HG02970 (cell line): ENCODE results near the gene A3GALT2.
"Not testable (repeated sequence)": the region's sequence is repeated elsewhere in the genome, so short reads cannot be mapped to it uniquely, and the experiment has no call there.

Source experiments
- ATAC-seq: cut with Tn5 transposase; IDR thresholded peaks from one replicate; pipeline ENCODE4 v1.9.1; 2021; ENCODE audit warnings: mild to moderate bottlenecking, moderate library complexity, moderate number of reproducible peaks; ENCODE audit not compliant: unreplicated experiment, low FRiP score

The A3GALT2 gene

GRCh38 chr1:33296082-33296458, 24.8 kb downstream of the A3GALT2 start:
- ATAC-seq: no peak

DNA sequence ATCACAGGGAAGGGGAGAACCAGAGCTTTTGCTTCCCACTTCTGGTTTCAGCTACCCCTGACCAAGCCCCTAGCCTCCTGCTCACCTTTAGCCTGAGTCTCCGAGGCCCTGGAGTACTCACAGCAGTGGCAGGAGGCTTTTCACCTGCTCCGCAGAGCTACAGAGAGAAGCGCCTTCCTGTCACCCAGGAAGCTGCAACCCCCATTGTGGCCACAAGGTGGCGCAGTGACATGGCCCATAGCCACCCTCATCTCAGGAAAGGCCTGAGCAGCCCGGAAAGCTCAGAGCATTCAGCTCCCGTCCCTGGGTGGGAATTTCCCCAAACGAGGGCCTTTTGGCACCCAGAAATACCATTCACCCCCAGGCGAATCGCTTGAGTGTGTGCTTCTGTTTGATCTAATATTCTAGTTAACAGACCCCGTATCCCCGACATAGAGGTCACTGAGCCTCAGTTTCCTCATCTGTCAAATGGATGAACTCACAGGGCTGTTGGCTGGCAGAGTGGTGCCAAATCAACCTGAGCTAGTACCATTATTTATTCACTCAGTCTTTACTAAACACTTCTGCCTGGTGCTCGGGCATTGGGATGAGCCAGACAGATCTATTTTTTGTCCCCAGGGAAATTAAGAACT, 25.3 kb downstream of the A3GALT2 start:
- ATAC-seq: no peak

DNA sequence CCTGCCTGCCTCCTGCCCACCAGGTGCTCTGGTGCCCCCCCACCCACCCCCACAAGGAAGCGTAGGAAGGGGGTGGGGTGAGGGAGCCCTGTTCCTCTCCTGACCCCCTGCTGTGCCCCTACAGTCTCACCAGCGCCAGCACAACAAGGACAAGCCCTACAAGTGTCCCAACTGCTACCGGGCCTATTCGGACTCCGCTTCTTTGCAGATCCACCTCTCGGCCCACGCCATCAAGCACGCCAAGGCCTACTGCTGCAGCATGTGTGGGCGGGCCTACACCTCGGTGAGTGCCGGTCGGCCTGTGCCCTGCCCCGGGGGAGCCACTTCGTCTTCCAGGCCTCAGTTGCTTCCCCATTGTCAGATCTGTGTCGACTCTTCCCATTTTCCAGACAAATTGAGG, 25.9 kb downstream of the A3GALT2 start:
- ATAC-seq: no peak

- ATAC-seq: no peak
Observed at GRCh38 chr1:33294071-33295010, 26.6 kb downstream of the A3GALT2 start.

DNA sequence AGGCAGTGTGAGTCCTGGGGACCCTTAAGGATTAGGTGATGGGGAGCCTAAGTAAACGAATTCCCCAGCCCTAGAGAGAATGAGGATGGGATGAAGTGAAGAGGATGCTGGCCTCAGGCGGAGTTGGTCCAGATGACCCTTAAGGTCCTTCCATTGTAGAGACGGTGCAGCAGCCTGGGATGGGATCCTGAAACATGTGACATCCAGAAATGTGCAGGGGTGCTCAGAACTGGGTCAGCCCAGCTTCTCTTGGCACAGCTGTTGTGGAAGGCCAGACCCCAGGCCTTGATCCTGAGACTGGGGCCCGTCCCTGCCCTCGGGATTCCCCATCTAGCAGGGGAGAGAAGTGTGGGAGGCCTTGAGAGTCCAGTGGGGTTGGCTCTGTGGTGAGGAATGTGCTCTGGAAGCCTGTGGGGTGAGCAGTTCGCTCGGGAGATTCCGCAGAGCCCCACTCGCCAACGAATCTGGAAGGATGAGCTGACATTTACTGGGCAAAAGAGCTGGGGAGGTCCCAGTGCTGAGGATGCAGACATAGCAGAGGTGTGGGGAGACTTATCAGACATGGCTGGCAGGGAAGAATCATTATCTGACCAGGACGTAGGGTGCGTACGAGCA, 28.1 kb downstream of the A3GALT2 start:
- no peak for ATAC-seq

- not testable (repeated sequence) for ATAC-seq
Observed at GRCh38 chr1:33290615-33291014, 30.3 kb downstream of the A3GALT2 start.

- ATAC-seq: no peak
Observed at GRCh38 chr1:33289858-33290154, 31.1 kb downstream of the A3GALT2 start.

DNA sequence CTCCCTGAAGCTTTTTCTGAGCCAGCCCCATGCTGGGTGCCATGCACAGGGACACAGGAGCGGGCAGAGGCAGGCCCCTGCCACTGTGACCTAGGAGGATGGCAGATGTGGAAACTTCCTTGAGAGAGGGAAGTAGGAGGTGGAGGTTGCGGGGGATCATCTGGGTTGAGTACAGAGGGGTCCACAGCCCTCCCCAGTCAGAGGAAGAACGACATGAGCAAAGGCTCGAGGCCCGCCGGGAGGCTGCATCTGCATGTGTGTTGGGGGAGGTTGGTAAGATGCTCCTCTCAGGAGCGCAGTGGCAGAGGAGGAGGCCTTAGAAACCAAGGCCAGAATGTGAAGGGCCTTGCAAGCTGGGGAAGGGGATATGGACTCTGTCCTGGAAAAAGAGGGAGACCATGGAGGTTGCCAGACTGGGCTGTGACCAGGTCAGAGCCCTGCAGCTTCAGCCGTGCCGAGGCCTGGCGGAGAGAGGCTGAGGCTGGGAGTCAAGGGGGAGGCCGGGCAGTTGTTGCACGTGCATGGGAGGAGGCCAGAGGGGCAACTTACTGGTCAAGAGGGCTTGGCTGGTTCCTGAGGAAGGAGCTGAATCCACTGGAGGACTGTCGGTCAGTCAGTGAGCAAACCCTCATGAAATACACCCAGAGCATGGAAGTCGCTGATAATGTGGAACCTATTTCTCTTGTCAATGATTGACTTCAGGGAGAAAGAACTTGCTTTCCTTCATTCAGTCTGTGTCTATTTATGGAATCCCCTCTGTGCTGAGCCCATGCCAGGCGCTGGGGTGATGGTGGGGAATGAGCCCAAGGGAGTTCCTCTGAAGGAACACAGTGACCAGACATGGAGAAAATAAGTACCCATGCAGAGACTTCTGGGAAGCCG, 31.7 kb downstream of the A3GALT2 start:
- no peak for ATAC-seq

GRCh38 chr1:33287317-33287716, 33.6 kb downstream of the A3GALT2 start:
- ATAC-seq: no peak

- no peak for ATAC-seq
Observed at GRCh38 chr1:33286451-33287185, 34.3 kb downstream of the A3GALT2 start.

GRCh38 chr1:33284049-33284448, 36.8 kb downstream of the A3GALT2 start:
- ATAC-seq: no peak

DNA sequence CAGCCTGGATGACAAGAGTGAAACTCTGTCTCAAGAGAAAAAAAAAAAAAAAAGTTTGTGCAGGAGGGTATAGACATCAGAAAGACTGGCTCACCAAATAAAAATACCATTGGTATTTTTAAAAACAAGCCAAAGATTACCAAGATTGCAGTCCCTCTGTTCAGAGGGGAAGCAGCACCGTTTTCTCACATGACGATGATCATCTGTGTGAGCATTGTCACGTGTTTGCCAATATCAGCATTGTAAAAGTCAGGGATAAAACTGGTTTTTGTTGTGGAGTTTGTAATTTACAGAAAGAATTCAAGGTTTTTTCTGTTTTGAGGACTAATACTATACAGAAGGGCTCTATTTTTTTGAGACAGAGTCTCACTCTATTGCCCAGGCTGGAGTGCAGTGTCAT, 38.1 kb downstream of the A3GALT2 start:
- ATAC-seq: no peak

DNA sequence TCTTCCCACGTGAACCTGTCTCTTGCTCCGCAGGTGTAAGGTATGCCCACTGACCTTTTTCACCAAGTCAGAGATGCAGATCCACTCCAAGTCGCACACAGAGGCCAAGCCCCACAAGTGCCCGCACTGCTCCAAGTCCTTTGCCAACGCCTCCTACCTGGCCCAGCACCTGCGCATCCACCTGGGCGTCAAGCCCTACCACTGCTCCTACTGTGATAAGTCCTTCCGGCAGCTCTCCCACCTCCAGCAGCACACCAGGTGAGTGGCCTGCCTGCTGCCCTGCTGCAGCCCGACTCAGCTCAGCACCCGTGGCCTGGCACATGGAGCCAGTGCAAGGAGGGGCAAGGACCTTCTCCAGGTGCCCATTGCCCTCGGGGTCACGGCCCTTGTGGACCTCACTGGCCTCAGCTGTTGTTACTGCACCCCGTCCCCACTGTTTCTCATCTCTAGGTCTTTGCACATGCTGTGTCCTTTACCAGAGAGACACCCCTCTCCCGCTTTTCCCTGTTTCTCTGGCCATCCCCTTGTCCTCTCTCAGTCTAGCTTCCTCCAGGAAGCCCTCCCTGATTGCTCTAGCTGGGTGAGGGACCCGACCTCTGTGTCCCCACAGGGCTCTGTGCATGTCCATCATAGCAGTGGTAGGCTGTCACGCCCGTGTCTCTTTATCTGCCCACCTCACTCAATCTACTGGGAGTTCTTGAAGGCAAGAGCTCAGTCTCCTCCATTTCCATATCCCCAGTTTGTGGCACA, 39.2 kb downstream of the A3GALT2 start:
- ATAC-seq: no peak

DNA sequence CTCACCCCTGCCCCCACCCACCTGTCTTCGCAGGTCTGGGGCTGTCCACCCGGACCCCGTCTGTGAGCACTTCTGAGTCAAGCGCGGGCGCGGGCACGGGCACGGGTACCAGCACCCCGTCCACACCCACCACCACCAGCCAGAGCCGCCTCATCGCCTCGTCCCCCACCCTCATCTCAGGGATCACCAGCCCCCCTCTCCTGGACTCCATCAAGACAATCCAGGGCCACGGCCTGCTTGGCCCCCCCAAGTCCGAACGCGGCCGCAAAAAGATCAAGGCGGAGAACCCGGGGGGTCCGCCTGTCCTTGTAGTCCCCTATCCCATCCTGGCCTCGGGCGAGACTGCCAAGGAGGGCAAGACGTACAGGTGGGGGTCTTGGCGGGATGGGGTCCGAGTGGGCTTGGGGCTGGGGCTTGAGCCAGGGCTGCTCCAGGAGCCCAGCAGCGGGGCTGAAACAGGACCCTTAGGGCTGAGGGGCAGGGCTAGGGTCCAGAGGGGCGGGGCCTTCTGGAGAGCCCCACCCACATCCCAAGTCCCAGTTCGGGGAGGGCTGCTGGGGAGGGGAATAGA, 40.7 kb downstream of the A3GALT2 start:
- no peak for ATAC-seq

- no peak for ATAC-seq
Observed at GRCh38 chr1:33277488-33278084, 43.3 kb downstream of the A3GALT2 start.

GRCh38 chr1:33276573-33277298, 44.2 kb downstream of the A3GALT2 start:
- no peak for ATAC-seq

GRCh38 chr1:33275706-33276572, 45.0 kb downstream of the A3GALT2 start:
- ATAC-seq: no peak
